Sigmoid colon (tissue), 7 donors: ENCODE data around the gene CEND1. TPM values are rescaled to one million over a fixed set of nuclear protein-coding genes. Genes with fewer than 3 reads are reported as not detected.

Source experiments
- DNase-seq: peaks from one replicate; pipeline ENCODE4 v3.0.0-alpha.2; 2019
- H3K27ac ChIP-seq, 4 donors: fragments of 200-600 bp; sonication (generic); one replicate each; pipeline ENCODE4 v1.5.1; 2016 to 2019; ENCODE audit warnings: mild to moderate bottlenecking in 1 of 4
- H3K27me3 ChIP-seq, 3 donors: fragments of 200-600 bp; sonication (generic); one replicate each; pipeline ENCODE4 v1.5.1; 2019; ENCODE audit warnings: mild to moderate bottlenecking in 1 of 3
- H3K36me3 ChIP-seq, 4 donors: fragments of 200-600 bp; sonication (generic); one replicate each; pipeline ENCODE4 v1.5.1; 2016 to 2019
- H3K4me1 ChIP-seq, 4 donors: fragments of 200-600 bp; sonication (generic); one replicate each; pipeline ENCODE4 v1.5.1; 2017 to 2019
- H3K4me3 ChIP-seq, 4 donors: fragments of 200-600 bp; sonication (generic); one replicate each; pipeline ENCODE4 v1.5.1; 2017 to 2019; ENCODE audit warnings: mild to moderate bottlenecking in 2 of 4, moderate library complexity in 1 of 4
- H3K9me3 ChIP-seq, 4 donors: fragments of 200-600 bp in 3 of 4; sonication (generic) in 3 of 4; one replicate each; pipeline versions ENCODE4 v1.5.1 to v1.6.1; 2013 to 2019
- CTCF ChIP-seq, 4 experiments: fragments of 450-650 bp in 3 of 4; fragments of 200-600 bp in 1 of 4; IDR thresholded peaks; one replicate each; pipeline ENCODE4 v1.5.1; 2016 to 2019; ENCODE audit warnings: antibody characterized with exemption in 4 of 4, mild to moderate bottlenecking in 3 of 4, moderate library complexity in 2 of 4
- EP300 ChIP-seq, 4 donors: sonication (generic); formaldehyde crosslinking; IDR thresholded peaks; one replicate each; pipeline ENCODE4 v1.6.1; 2017; ENCODE audit warnings: antibody characterized with exemption in 4 of 4
- POLR2A ChIP-seq, 2 donors: fragments of 450-650 bp; IDR thresholded peaks; one replicate each; pipeline ENCODE4 v1.6.1; 2016; ENCODE audit warnings: antibody characterized with exemption in 2 of 2, mild to moderate bottlenecking in 2 of 2, moderate library complexity in 2 of 2
- POLR2AphosphoS5 ChIP-seq, 4 donors: sonication (generic); formaldehyde crosslinking; IDR thresholded peaks; one replicate each; pipeline ENCODE4 v1.6.1; 2017; ENCODE audit warnings: antibody characterized with exemption in 4 of 4
- WGBS, 2 donors: extraction: QIAGEN DNeasy Blood & Tissue Kit; methylation state at CpG; one replicate each; pipeline ENCODE4 v1.1.7; 2013; 5-methylcytosine and 5-hydroxymethylcytosine counted together
- intact Hi-C: fragments of 100-400 bp; cut with DNase I; formaldehyde crosslinking; loops from one replicate; pipeline ENCODE4 v1.15.1; 2023
- polyA plus RNA-seq, 3 donors: library from polyadenylated mRNA; stranded (reverse); fragments of 200-250 nt; gene quantifications; one replicate each; pipeline ENCODE4 v1.2.3, GENCODE V29; 2013
- total RNA-seq, 4 donors: library from RNA; depleted of rRNA; stranded (reverse); fragments of >200 nt; gene quantifications; one replicate each; pipeline ENCODE4 v1.1.0, GENCODE V29; 2016
- donor health status: healthy with polysubstance abuse.
- donor health status: Bipolar disorder and iron deficiency.
- donor health status: healthy.

CEND1 gene
- total and polyA plus RNA-seq, 7 donors, result 1.8 to 3.6 (median 2.2) TPM; not detected in 2

GRCh38 chr11:766106-766935 is 23.6 kb downstream of the CEND1 start:
- peaks cover 13 to 80% (median 32%) of the 10 kb centered on the region in 4 donors for H3K36me3 ChIP-seq

GRCh38 chr11:765802-766091 is 24.1 kb downstream of the CEND1 start:
- H3K36me3 ChIP-seq, result peaks cover 13 to 80% (median 29%) of the 10 kb centered on the region in 4 donors
- H3K4me1 ChIP-seq, result no peaks in the 10 kb centered on the region
- intact Hi-C loops, result no loop called here
- no peak for DNase-seq
- H3K4me3 ChIP-seq, result no peak overlapping the region
- whole genome bisulfite sequencing, 2 donors, result 95 to 96% methylated on average over 8 of the region's 8 CpGs
- no peaks in the 10 kb centered on the region for H3K27me3 ChIP-seq
- TF ChIP-seq CTCF (IDR thresholded peaks at IDR 0.05), result no peak
- TF ChIP-seq EP300 (IDR thresholded peaks at IDR 0.05), result no peak
- TF ChIP-seq POLR2A (IDR thresholded peaks at IDR 0.05), result no peak
- no peak for TF ChIP-seq POLR2AphosphoS5 (IDR thresholded peaks at IDR 0.05)
- H3K27ac ChIP-seq, result no peak overlapping the region
- H3K9me3 ChIP-seq, result no peaks in the 10 kb centered on the region

More at GRCh38 chr11:766106-766935, 23.6 kb downstream of the CEND1 start:
- Histone ChIP-seq H3K4me3 (no peak overlapping the region), H3K9me3 (no peaks in the 10 kb centered on the region), H3K27me3 (no peaks in the 10 kb centered on the region), H3K4me1 (no peaks in the 10 kb centered on the region), H3K27ac (no peak overlapping the region)
- no peak for DNase-seq
- intact Hi-C loops, result no loop called here
- WGBS, 2 donors, result 68 to 81% methylated on average over 11 of the region's 11 CpGs
- TF ChIP-seq POLR2AphosphoS5 (IDR thresholded peaks at IDR 0.05) (no peak), EP300 (IDR thresholded peaks at IDR 0.05) (no peak), POLR2A (IDR thresholded peaks at IDR 0.05) (no peak), CTCF (IDR thresholded peaks at IDR 0.05) (no peak)

- intact Hi-C loops, result no loop called here
- H3K4me1 ChIP-seq, result no peaks in the 10 kb centered on the region
- peak in 3 of 4 experiments; percentile 22 to 49 (median 48) for TF ChIP-seq CTCF (IDR thresholded peaks at IDR 0.05)
- TF ChIP-seq POLR2AphosphoS5 (IDR thresholded peaks at IDR 0.05), result no peak
- H3K27me3 ChIP-seq, result no peaks in the 10 kb centered on the region
- peak; percentile 75 for DNase-seq
- H3K4me3 ChIP-seq, result no peak overlapping the region
- H3K27ac ChIP-seq, result no peak overlapping the region
- no peaks in the 10 kb centered on the region for H3K9me3 ChIP-seq
- peaks cover 16 to 80% (median 31%) of the 10 kb centered on the region in 4 donors for H3K36me3 ChIP-seq
- WGBS, 2 donors, result 69 to 76% methylated on average over 19 of the region's 19 CpGs
Observed at GRCh38 chr11:765025-765801, 24.7 kb downstream of the CEND1 start.

- Histone ChIP-seq H3K27me3 (no peaks in the 10 kb centered on the region), H3K9me3 (no peaks in the 10 kb centered on the region), H3K27ac (no peak overlapping the region), H3K36me3 (peaks cover 20 to 80% (median 38%) of the 10 kb centered on the region in 4 donors), H3K4me3 (no peak overlapping the region), H3K4me1 (no peaks in the 10 kb centered on the region)
- no peak for DNase-seq
- intact Hi-C loops, result no loop called here
- WGBS, 2 donors, result 89 to 90% methylated on average over 18 of the region's 18 CpGs
- TF ChIP-seq EP300 (IDR thresholded peaks at IDR 0.05) (no peak), POLR2AphosphoS5 (IDR thresholded peaks at IDR 0.05) (no peak), CTCF (IDR thresholded peaks at IDR 0.05) (no peak), POLR2A (IDR thresholded peaks at IDR 0.05) (no peak)
Observed at GRCh38 chr11:764322-765024, 25.4 kb downstream of the CEND1 start.
